ENCODE data around the gene ALOX5. TPM values are rescaled to one million over a fixed set of nuclear protein-coding genes. Genes with fewer than 3 reads are reported as not detected.
"Not testable (repeated sequence)": the region's sequence is repeated elsewhere in the genome, so short reads cannot be mapped to it uniquely, and the experiment has no call there.

The ALOX5 gene
- total RNA-seq, 2 donors from 2014 or later: 8.3 to 9.3 TPM

DNA sequence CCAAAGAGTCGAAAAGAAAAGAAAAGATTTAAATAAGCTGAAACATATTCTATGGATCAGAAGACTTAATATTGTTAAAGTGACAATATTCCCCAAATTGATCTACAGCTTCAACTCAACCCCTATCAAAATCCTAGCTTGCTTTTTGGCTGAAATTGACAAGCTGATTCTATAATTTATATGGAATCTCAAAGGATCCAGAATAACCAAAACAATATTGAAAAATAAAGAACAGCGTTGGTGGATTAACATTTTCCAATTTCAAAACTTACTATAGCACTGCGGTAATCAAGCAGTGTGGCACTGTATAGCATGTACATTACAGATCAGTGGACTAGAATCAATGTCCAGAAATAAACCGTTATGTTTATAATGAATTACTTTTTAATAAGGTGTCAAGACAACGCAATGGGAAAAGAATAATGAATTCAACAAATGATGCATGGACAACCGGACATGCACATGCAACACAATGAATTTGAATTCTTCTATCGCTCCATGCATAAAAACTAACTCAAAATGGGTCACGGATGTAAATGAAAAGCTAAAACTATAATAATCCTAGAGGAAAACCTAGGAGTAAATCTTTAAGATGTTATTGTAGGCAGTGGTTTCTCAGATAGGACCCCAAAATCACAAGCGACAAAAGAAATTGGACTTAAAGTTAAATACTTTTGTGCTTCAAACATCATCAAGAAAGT is 1.6 kb upstream of the ALOX5 start:
- intact Hi-C loops (cut with DNase I, micrococcal nuclease): no loop called here
- ATAC-seq (no peak), DNase-seq (no peak)

DNA sequence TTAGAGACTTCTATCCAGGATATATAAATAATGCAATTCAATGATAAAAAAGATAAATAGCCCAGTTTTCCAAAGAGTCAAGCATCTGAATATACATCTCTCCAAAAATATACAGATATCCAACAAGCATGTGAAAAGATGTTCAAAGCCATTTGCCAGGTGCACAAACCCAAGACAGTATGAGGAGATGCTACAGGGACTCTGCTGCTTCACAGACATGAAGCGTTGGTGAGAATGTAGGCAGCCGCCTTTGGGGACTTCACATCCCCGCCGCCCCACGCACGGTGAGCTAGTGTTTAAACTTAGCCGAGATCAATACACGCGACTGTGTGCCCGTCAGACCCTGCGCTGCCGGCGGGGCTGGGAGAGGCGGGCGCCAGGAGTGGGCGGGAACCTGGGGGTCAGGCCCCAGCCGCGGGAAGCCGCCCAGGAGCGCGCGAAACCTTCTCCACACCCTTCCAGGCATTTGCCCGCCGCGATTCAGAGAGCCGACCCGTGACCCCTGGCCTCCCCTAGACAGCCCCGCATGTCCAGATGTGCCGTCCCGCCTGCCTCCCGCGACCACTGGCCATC is 927 bp upstream of the ALOX5 start:
- ATAC-seq (peak; percentile 22), DNase-seq (peak in 1 of 2 donors; percentile 39)
- intact Hi-C loops (cut with DNase I, micrococcal nuclease): no loop called here

DNA sequence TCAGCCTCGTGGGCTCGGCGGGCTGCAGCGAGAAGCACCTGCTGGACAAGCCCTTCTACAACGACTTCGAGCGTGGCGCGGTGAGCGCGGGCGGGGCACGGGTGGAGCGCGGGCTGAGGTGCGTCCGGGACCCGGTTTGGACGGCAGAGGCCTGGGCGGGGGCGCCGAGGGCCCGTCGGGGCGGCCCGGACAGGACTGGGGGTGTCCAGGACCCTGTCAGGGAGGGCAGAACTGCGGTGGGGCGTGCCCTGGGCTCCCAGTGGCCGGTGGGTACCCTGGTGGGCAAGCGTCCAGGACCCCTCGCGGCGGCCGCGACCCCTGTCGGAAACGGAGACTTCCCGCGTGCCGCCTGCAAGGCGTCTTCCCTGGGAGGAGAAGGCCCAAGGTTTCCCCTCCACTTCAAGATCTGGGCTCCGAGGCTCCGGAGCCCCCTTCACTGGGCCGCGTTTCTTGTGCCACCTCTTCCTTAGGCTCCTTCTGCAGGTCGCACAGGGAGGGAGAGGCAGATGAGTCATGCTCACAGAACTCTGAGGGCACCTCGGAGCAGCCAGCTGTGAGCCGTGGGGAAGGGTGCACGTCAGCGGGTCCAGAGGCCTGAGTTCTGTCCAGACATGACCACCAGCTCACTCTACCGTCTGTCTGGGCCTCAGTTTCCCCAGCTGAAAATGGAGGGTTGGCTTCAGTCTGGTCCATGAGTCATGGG is 485 bp downstream of the ALOX5 start:
- intact Hi-C loops (cut with DNase I, micrococcal nuclease): no loop called here
- peak; percentile 34 to 50 for DNase-seq

GRCh38 chr10:45375101-45375500 is 1.1 kb downstream of the ALOX5 start:
- intact Hi-C loops (cut with DNase I, micrococcal nuclease): no loop called here
- DNase-seq: no peak
- ATAC-seq: no peak

More for the DNA sequence above, 485 bp downstream of the ALOX5 start:
- peak; percentile 39 for ATAC-seq

DNA sequence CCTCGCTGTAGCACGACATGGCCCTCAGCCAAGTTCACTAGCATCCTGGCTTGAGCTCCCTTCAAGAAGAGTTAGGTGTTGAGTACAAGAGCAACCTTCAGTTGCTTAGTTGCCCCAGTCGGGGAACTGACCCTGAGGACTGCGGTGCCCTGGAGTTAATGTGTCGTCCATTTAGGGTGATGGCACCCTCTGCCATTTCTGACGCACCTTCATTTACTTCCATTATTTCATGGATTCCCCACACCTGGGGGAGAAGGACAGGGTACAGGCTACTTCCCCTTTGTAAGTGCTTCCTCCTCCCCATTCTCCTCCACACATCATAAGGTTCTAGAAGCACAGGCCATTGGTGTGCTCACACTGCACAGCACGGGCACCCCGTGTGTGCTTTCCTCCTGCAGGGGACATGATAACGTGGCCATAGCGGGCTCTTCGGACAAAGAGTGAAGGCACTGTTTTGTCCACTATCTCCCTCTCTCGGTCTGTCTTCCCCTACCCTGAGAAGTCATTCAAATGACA is 1.8 kb downstream of the ALOX5 start:
- intact Hi-C loops (cut with DNase I, micrococcal nuclease): no loop called here
- DNase-seq (no peak), ATAC-seq (no peak)

GRCh38 chr10:45376371-45376801 is 2.4 kb downstream of the ALOX5 start:
- ATAC-seq: no peak
- intact Hi-C loops (cut with DNase I, micrococcal nuclease): no loop called here

DNA sequence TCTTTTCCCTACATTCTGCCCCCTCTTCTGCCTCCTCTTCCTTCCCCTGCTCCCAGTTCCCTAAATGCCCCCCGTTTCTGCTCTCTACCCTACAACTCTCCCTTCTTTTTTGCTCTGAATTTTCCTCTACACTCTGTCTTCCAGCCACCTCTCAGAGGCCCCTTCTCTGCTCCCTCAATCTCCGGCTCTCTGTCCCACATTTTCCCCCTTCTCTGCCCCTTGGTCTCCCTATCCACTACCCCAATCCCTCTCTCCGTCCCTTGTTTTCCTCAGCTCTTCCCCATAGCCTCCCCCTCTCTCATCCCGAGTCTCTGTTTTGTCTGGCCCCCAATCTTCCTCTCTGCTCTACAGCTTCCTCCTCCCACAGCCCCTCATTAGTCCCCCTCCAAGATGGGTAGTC is 3.3 kb downstream of the ALOX5 start:
- no peak for ATAC-seq
- DNase-seq: no peak
- intact Hi-C loops (cut with DNase I, micrococcal nuclease): no loop called here

More at GRCh38 chr10:45376371-45376801, 2.4 kb downstream of the ALOX5 start:
- no peak for DNase-seq

GRCh38 chr10:45377858-45378257 is 3.8 kb downstream of the ALOX5 start:
- intact Hi-C loops (cut with DNase I, micrococcal nuclease): no loop called here
- DNase-seq (no peak), ATAC-seq (no peak)

DNA sequence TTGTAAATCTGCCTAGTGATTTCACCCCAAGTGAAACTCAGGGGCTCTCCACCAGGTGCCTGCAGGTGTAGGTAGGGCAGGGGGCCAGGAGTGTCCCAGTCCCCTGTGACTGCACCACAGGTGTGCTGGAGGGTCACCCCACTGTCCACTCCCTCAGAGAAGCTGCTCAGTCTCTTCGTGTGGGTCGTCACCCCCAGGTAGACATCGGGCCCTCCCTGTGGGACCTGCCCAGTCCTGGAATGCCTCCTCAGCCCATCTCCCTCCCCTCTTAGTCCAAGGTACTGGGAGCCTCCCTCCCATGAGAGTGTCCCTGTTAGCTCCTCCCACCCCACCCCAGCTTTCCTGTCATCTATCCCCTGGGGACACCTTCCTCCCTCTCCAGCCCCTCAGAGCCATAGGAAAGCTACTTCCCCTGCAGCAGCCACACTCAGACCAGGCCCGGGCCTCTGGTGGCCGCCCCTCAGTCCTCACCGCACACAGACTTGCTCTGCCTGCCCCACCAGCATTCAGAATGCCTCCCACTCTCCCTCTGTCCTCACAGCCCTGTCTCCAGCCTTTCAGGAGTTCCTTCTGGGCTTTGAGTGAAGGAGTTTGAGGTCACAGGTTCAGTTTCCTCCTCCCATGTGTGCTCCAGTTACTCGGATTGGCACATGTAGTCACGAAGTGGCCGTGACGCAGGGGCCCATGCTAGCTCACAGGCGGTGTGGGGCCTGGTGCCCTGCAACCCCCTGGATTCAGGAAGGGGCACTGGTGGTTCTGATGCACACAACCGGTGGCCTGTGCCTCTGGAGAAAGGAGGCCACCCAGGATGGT is 5.1 kb downstream of the ALOX5 start:
- DNase-seq: no peak
- ATAC-seq: no peak
- intact Hi-C loops (cut with DNase I, micrococcal nuclease): no loop called here

DNA sequence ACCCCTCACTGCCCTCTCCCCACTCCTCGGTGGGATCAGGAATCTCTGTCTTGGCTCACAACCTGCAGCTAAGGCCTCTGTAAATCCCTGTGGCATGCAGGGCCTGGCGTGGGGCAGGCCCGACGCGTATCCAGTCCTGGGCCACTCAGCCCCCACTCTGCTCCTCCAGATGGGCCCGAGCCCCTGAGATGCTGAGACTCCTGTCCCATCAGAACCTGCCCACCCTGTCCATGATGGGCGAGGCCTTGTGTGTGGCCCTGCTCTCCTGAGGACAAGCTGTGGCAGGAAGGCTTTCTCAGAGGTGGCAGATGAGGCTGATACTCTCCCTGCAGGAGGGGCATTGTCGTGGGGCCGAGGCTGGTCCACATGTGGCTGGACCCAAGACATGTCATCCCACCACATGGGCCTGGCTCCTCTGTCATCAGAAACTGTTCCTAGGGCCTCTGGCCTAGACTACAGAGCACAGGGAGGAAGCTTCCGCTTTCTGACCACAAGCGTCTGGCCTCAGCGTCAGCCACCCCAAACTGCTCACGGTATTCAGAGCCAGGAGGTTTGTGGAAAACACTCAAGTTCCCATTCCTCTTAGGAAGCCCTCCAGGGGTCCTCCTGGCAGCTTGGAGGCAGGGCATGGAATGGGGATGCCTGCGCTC is 6.0 kb downstream of the ALOX5 start:
- peak; percentile 28 for ATAC-seq
- intact Hi-C loops (cut with DNase I, micrococcal nuclease): no loop called here
- DNase-seq: peak; percentile 20 to 45

DNA sequence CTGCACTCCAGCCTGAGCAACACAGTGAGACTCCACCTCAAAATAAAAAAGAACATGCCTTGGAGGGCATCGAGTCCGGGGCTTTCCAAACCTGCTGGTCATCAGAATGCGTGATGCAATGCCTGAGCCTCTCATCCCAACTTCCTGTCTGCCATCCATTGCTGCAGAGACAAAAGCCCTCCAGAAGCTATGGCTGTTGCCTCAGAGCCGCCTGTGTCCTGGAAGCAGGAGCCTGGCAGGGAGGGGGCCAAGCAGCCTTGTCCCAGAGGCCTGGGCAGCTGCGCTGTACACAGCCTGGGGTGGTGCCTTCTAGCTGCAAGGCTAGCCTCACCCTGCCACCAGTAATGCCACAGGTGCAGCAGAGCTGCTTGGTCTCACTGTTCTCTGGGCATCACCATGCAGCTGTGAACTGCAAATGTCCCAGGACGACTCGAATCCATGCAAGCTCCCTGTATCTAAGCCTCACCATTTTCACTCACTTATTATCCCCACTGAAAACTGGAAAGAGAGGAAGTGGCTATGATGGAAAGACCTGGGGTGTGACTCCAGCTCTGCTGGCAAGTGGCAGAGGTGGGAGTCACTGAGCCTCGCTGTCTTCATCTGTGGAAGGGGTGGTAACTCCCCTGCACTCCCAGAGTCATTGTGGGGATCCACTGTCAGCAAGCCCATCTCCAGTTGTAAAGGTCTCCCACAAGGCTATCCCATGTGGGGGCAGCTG is 7.0 kb downstream of the ALOX5 start:
- intact Hi-C loops (cut with DNase I, micrococcal nuclease): no loop called here
- DNase-seq: no peak
- ATAC-seq: no peak

- no peak for ATAC-seq
- intact Hi-C loops (cut with DNase I, micrococcal nuclease): no loop called here
- DNase-seq: no peak
Observed at GRCh38 chr10:45382591-45382990, 8.6 kb downstream of the ALOX5 start.

DNA sequence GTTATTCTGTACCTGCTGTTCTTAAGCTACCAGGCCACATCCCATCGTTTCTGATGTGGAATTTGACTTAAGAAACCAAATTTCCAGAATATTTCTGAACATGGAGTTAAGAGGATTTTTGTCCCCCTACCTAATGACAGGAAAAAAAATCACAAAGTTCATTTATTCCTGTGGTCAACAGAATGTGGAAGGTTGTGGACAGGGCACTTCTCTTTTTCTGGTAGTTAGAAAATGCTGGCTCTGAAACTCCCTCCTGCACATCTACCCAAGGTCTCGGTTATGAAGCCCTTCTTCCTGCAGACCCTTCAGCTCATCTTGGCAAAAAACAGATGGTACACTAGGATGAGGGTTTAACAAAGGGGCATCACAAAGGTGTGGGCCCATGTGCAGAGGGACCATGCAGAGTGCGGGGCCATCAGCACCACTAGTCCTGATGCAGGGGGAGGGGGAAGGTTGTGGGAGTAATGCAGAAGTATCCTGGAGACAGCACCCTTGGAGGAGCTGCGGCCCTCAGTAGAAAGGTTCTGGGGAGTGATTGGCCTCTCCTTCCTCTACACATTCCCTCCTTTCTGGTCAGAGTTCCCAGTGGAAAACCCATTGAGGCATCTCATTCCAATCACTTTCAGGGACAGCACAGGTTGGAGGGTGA is 9.8 kb downstream of the ALOX5 start:
- no peak for ATAC-seq
- intact Hi-C loops (cut with DNase I, micrococcal nuclease): no loop called here
- DNase-seq: no peak

DNA sequence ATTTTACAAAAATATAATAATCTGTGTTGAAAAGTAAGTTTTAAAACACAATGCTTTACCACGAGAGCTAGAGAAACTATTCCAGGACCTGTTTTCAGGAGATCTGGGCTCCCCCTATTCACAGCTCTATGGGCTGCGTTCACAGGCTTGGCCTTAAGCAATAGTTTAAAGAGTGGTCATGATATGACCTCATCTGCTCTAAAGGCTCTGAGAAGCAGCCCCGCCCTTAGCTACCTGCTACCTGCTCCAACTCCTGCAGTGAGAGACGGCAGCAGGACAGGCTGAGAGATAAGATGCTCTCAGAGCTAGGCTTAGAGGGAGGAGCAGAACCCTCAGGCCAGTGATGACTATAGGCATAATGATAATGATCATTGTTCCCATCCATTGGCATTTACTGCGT is 12.6 kb downstream of the ALOX5 start:
- ATAC-seq (no peak), DNase-seq (no peak)
- intact Hi-C loops (cut with DNase I, micrococcal nuclease): no loop called here

DNA sequence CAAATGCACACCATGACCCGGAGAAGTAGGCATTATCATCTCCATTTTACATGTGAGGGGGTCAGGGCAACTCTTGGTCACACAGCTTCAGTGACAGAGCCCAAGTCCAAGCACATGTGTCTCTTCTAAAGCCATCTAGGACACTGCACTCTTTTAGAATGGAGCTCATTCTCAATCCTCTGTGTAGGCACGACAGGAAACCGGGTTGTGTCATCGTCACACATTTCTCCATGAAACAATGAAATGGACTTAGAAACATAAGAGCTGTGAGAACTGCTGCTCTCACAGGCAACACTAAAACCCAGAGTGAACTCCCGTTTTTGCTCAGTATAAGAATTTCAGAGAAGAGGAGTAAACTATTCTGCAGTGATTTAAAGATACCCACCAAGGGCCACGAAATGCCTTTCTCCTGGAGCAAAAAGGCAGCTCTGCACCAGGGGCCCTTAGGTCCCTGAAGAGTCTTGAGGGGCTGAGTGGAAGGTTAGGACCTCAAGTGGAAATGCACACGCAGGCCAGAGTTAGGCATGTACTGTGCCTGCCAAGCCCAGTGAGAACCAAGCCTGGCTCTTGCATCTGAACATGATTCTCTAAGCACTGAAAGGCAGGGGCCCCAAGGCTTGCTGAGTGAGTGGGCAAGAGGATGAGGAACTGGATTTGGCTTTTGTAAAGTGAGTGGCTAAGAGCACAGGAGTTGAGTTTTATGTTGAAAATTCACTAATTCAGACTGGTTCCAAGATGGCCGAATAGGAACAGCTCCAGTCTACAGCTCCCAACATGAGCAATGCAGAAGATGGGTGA is 13.3 kb downstream of the ALOX5 start:
- no peak for ATAC-seq
- intact Hi-C loops (cut with DNase I, micrococcal nuclease): no loop called here
- no peak for DNase-seq

GRCh38 chr10:45389671-45390070 is 15.7 kb downstream of the ALOX5 start:
- DNase-seq; intact Hi-C loops (cut with DNase I, micrococcal nuclease); ATAC-seq: not testable (repeated sequence)

DNA sequence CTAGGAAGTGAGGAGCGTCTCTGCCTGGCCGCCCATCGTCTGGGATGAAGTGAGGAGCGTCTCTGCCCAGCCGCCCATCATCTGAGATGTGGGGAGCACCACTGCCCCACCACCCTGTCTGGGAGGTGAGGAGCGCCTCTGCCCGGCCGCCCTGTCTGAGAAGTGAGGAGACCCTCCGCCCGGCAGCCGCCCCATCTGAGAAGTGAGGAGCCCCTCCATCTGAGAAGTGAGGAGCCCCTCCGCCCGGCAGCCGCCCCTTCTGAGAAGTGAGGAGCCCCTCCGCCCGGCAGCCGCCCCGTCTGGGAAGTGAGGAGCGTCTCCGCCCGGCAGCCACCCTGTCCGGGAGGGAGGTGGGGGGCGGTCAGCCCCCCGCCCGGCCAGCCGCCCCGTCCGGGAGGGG is 17.6 kb downstream of the ALOX5 start:
- intact Hi-C loops (cut with DNase I, micrococcal nuclease); DNase-seq; ATAC-seq: not testable (repeated sequence)

Data from left colon (tissue), 2 donors.